NCI-H2081 (cell line): ENCODE data around the gene DPH6.
A peak's percentile ranks its signal among the peaks of the same experiment; 100 is the strongest.
"Not testable (repeated sequence)": the region's sequence is repeated elsewhere in the genome, so short reads cannot be mapped to it uniquely, and the experiment has no call there.

Experiments
- DNase-seq, 2 experiments: peaks; one replicate each; lab custom pipeline; 2025; lab: John Stamatoyannopoulos, UW

The DPH6 gene

DNA sequence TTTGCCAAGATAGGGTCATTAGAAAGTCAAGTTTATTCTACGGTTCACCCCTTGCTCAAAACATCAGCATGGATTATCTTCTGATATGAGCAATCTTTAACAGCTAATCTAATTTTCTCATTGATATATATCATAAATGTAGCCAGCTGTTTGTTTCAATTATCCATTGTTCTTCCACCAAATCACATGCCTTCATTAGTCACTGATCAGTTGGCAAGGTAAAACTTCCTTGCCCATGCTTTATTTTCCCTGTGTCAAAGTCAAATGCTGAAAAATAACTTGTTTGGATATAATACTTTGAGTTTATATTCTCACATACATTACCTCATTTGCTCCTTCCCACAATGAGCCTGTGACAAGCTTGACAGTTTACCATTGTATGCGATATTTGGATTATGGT, 60.6 kb downstream of the DPH6 start:
- DNase-seq, result no peak

DNA sequence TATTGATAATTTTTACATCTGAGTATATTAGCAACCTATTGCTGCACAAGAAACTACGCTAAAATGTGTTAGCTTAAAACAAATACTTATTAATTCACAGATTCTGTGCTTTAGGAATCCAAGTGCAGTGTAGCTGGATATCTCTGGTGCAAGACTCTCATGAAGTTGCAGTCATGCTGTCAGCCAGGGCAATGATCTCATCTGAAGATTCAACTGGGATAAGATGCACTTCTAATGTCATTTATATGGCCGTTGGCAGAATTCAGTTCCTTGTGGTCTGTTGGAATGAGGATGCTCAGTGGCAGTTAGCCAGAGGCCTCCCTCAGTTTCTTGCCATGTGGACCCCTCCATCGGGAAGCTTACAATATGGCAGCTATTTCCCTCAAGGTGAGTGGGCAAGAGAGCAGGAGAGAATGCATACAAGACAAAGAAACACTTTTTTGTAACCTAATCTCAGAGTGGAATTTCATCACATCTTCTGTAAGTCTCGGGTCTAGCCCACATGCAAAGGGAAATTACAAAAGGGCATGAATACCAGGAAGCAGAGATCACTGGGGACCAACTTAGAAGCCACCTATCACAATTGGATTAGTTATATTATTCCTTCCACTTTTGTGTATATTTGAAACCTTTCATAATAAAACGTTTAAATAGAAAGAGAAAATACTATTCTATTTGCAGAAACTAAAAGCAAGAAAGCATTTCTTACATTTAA, 61.6 kb downstream of the DPH6 start:
- DNase-seq, result no peak

DNA sequence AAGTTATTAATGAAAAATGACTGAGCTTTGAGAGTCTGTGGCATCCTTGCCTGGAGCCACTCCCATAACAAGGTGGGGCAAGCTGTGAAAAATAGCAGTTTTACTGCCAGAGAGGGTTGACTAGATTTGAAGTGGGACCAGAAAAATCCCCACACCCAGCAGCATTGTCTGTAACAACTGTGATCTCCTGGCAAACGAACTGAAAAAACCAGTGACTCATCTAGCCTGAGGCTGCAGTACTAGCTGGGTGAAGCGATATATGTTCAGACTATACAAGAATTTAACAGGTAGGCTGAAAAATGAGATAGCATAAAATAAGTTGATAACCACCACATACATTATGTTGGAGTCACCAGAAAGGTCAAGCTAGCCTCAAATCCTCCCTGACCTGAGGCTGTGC, 64.0 kb downstream of the DPH6 start:
- no peak for DNase-seq

DNA sequence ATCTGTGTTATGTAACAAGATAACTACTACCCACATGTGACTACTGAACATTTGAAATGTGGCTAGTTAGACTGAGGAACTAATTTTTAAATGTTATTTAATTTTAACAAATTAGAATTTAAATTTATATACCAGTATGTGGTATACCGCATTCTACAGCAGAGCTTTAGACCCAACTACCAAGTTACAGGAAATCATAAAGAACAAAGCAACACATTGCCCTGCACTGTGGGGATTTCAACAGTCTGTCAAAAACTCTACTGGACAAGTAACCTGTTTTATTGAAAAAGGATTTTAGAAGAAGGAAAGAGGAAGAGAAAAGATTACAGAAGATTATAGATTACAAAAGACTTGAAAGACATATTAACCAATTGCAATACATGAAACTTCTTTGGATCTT, 64.9 kb downstream of the DPH6 start:
- no peak for DNase-seq

DNA sequence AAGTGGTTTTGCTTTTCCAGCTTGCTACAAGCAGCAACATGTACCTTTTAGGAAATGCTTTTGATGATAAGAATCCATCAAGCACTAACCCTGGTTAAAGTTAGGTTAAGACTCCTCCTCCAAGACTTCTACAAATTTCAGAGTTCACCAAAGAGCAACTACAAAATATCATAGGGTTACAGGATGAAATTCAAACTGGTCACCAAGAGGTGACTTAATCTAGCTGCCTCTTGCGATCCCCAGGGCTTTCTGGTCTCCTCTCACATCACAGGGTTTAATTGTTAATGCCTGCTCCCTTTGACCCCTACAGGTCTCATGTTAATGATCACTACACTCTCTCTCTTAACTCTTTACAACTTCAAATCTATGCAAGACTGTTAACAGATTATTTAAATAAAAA, 66.5 kb downstream of the DPH6 start:
- DNase-seq, result no peak

DNA sequence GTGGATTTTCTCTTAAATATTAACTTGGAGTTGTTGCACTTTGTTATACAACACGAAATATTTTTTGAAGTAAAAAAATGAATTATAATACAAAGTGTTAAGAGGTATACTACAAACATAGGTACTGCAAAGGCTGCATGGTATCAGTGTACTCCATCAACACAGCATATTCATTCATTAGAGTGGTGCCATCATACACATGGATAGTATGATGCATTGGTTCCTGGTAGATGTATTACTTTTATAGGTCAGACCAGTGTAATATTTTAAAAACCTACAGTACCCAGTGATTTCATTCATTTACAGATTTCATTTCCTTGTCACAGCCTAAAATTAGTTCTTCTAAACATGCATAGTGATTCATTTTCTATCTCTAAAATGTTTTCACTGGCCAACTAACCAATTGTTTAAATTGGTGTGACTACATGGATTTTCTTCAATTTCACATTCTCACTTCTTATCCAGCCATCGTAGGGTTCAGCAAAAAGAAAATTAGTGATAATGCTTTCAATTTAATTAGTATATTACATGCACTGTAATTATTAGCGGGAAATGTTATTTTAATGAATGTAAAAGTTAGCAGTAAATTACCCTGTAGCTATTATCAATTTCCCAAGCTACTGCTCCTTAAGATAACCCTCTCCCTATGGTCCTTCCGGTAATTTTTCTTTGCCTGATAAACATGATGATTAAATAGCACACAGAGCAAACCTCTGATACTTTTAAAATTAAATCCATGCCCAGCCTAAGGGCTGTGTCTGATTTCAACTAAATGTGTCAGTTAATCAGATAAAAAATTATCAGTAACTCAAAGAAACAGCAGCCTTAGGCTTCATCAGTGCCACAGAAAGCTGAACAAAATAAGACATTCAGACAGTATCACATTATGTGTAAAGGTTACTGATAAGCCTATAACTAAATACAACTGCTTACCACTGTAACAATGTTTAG, 68.4 kb downstream of the DPH6 start:
- no peak for DNase-seq

DNA sequence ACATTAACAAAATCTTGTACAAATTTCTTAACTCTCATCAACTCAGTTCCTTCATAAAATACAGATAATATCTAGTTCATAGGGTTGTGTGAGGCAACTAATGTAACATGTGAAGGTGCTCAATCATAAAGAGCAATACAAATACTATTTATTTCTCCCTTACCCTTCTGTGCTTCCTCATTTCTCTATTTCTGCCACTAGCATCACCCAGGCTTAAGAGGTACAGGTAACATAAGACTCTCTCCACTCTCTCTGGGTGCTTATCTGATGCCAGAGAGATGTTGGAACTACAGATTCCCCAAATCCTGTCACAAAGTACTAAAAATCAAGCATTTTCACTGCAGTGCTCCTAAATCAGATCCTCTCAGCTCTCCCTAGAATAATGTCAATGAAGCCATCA, 74.9 kb downstream of the DPH6 start:
- no peak for DNase-seq

DNA sequence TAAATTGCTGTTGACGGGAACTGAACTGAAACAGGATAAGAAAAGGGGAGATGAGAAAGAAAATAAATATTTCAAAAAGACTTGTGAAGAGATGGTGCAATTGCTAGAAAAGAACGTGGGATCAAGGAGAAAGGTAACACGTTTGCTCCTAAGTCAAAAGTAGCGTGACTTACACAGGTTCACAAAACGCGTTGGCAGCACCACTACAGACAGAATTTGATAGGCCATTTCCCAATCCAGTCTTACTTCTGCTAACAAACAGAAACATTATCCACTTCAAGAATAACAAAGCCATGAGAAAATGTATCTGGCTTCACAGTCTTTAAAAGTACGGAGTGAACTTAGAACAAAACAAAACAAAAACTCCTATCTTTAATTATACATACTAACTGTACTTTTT, 75.5 kb downstream of the DPH6 start:
- no peak for DNase-seq

DNA sequence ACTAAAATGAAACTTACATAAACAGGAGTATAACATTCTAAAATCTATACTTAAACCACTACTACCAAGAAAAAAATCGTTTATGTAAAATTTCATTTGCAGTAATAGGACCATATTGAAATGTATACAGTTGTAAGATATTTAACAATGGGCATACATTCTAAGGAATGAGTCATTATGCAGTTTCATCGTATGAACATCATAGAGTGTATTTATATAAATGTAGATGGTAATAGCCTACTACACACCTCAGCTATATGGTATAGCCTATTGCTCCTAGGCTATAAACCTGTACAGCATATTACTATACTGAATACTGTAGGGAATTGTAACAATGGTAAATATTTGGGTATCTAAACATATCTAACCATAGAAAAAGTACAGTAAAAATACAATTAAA, 79.5 kb downstream of the DPH6 start:
- no peak for DNase-seq

DNA sequence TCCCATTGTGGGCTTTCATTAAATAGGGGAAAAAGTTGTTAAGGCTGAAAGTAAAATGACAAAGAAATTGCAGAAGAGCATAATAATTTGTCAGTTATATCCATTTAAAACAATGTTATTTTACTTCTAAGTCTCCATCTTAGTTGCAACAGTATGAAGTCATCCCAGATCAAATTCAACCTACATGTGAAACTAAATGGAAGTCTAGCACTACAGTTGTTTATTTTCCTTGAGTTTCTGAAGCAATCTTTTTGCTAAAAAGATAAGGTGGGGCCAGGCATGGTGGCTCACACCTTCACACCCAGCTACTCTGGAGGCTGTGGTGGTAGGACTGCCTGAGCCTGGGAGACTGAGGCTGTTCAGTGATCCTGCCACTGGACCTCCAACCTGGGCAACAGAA, 80.2 kb downstream of the DPH6 start:
- no peak for DNase-seq

DNA sequence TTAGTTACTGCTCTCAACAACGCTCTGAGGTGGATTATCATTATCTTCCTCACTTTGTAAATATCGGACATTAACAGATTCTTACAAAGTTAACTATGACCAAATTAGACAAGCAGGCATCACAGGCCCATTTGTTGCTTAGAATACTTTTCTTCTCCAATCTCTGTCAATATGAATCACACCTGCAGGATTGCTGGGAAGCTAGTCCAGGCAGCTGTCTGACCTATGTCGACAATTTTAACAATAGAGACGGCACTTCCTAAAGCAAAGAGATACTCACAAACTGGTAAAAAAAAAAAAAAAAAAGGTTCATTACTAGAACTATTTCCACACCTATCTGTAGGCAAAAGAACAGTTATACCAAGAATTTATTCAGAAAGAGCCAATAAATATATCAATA, 85.3 kb downstream of the DPH6 start:
- no peak for DNase-seq

DNA sequence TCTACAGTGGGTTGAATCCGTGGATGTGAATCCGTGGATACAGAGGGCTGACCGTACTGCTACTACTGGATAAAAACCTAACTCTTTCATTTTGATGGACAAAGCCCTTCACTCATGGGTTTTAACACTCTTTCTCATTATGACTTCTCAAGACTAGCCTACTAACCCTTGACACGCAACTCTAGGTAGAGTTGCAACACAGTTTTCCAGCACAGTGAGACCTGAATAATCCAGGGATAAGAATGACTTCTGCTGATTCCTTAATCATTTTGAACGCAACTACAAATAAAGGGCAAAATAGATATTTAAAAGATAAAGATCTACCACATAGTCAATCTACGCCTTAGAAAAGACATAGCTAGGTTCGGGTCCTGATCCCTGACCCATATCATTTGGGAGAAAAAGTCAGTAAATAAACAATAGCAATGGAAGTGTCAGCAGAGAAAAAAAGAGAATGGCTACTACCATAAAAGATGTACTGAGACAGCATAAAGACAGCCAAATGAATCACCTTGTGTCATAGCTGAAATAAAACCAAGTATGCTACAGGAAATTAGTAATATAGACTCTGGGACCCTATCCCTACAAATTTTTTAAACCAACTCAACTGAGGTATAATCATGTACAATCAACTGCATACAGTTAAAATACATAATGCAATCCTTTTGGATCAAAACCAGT, 87.6 kb downstream of the DPH6 start:
- no peak for DNase-seq

DNA sequence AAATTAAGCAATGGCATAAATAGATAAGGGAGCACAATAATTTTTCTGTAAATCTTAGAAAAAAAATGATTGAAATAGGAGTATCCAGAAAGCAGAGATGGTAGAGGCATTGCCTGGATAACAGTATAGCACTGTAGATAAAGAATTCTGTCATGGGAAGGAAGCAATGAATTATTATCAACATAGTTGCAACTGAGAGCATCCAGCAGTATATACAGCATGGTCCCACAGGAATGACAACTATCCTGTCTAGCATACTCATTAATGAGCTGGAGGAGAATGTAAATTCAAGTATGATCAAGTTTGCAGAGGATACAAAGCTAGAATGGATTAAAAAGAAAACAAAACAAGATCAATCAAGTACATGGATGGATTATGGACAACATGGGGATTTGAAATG, 90.8 kb downstream of the DPH6 start:
- no peak for DNase-seq

DNA sequence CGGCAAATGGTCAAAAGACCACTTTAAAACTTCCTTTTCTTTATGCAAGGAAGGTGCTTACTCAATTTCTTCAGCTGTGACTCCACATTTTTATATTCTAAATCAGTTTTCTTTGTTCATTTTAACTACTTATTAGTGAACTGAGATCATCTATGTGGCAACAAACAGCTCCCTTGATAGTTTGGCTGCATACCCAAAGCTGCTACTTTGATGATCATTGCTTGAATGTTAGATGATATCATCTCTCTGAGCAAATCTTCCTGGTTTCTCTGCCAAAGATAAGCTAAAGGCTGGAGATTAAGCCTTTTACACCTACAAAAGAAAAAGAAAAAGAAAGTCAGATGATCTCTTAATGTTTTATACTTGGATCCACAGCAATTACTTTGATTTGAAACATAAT, 95.5 kb downstream of the DPH6 start:
- DNase-seq, result no peak

DNA sequence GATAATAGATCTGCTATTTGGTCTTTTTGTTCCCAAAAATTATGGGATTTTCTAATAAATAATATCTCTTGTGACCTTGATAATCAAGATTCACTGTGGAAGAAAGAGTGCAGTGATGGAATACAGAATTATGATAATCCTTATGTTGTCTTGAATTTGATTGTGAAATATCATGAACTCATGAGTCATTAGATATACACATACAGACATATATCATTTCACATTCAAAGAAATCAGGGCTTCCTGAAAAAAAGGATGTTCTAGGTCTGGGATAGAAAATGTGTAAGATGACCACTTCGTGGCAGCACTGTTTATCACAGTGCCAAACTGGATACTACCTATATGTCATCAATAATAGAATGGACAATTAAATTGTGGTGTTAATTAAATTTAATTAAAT, 97.7 kb downstream of the DPH6 start:
- DNase-seq, result no peak

DNA sequence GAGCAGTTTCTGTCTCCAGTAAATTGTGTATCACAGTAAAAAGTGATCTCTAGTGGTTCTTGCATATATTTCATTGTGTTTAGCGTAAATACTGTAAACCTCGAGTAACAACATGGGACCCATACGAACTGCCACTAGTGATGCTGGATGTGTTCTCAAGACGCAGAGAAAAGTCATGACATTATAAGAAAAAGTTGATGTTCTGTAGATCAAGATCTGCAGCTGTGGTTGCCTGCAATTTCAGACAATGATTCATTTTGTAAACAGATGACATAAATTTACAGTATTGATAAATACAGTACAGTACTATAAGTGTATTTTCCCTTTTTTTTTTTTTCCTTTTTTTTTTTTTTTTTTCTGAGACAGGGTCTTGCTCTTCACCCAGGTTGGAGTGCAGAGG, 100.1 kb downstream of the DPH6 start:
- no peak for DNase-seq

DNA sequence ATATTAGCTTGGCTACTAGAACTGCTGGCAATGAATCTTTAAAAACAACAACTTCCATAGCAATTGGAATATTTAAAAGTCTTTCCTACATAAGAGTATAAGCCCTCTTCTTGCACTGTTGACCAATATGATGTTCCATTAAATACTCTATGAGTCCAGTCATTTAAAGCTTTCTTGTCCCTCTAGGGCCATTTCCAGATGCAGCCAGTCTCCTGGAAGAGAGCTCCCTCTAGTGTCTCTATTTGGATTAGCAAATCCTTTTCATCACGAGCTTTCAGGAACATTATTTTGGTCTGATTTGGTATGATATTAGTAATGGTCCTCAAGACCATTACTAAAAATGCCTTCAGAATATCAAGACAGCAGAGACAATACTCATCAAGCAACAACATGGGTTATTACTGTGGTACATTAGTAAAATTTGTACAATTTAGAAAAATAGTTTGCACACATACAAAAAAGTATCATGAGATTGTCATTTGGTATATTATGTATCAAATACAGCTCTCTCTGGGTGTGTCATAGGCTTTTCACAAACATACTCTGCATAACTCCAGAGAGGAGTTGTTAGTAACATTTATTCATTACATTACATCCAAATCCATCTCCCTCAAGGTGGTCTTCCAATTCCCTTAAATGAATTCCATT, 101.3 kb downstream of the DPH6 start:
- DNase-seq, result peak; percentile 48 to 58

DNA sequence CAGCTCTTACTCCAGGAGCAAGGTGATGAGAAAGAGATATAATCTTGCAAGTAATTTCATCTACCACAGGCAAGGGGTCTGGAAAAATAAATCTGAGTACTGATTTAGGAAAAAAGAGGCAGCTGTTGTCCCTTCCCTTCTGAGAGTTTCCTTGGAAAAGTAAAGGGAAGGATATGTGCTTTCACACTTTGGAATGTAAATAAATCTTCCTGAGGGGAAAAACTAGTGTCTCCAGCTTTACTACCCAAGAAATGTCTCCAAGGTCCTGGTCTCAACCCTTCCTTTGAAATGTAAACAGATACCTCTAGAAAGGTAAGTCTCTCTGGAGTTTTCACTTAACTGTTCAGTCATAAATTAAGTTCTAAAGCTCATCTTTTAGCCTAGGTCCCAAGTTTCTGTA, 102.6 kb downstream of the DPH6 start:
- no peak for DNase-seq

DNA sequence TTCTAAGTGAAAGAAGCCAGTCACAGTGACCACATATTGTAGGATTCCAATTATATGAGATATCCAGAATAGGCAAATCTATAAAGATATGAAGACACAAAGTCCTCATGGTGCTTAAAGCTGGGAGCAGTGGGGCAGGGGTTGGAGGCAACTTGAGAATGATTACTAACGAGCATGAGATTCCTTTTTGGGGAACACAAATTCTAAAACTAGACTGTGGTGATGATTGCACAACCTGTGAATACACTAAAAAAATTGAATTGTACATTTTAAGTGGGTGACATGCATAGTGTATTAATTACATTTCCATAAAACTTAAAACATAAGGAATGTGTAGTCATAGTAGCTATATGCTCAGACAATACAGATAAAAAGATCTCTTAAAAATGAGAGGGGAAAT, 103.2 kb downstream of the DPH6 start:
- no peak for DNase-seq

DNA sequence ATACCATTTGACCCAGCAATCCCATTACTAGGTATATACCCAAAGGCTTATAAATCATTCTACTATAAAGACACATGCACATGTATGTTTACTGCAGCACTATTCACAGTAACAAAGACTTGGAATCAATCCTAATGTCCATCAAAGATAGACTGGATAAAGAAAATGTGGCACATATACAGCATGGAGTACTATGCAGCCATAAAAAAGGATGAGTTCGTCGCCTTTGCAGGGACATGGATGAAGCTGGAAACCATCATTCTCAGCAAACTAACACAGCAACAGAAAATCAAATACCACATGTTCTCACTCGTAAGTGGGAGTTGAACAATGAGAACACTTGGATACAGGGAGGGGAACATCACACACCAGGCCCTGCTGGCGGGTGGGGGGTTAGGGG, 104.7 kb downstream of the DPH6 start:
- DNase-seq, result not testable (repeated sequence)

DNA sequence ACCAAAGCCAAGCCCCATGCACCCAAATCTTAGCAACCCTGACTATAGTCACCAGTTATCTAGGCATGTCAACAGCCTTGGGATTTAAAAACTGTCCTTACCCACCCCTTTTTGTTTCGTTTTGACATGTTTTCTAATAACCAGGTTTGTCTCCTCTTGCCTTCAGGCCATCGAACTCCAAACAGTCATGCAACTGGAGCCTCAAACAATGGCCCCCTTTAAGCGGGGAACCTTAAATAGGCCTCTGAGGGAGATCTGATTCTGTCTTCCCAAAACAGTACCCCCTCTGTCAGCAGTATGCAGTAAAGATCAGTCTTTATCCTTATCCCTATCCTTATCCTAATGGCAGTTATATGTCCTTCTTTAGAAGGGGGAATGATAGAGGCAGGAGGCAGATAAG, 105.7 kb downstream of the DPH6 start:
- DNase-seq, result no peak

DNA sequence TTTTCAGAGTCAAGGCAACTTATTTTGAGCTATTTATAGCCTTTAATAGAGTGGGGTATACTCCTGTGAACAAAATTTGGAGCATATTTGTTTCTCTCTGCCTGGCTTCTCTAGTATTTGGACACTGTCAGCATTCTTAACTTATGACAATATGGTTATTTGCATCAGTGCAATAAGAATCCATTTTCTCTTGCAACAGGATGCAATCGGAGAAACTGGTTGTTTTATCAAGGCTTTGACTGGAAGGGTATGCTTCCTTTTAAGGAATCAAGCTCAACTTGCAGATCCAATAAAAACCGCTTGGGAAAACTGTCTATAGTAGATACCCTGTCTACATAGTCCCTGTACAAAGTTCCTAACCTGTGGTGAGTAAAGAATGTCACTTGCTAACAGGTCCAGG, 106.7 kb downstream of the DPH6 start:
- no peak for DNase-seq
